HUES6 (cell line): ENCODE results near the gene ONECUT2.

Experiments used
- H3K27ac ChIP-seq: 2 replicates; pipeline ENCODE4 v1.7.0; 2013; ENCODE audit warnings: low read depth, mild to moderate bottlenecking, low read length, inconsistent platforms
- H3K27me3 ChIP-seq: 2 replicates; pipeline ENCODE4 v1.6.1; 2013; ENCODE audit warnings: low read length; ENCODE audit not compliant: control insufficient read depth, insufficient read depth
- H3K36me3 ChIP-seq: 2 replicates; pipeline ENCODE4 v1.6.1; 2013; ENCODE audit warnings: low read length; ENCODE audit not compliant: control insufficient read depth, insufficient read depth
- H3K4me1 ChIP-seq: 2 replicates; pipeline ENCODE4 v1.6.1; 2013; ENCODE audit warnings: low read length; ENCODE audit not compliant: control insufficient read depth, insufficient read depth
- H3K4me3 ChIP-seq: 2 replicates; pipeline ENCODE4 v1.5.1; 2013; ENCODE audit warnings: low read depth, low read length
- H3K9ac ChIP-seq: one replicate; pipeline ENCODE4 v1.6.1; 2013; ENCODE audit warnings: mild to moderate bottlenecking, low read length
- H3K9me3 ChIP-seq: 2 replicates; pipeline ENCODE4 v1.6.1; 2013; ENCODE audit warnings: low read depth, low read length; ENCODE audit not compliant: control insufficient read depth, insufficient read depth

The ONECUT2 gene

GRCh38 chr18:57439609-57439968 lies 4.4 kb downstream of the ONECUT2 start:
- H3K9ac ChIP-seq: no peak overlapping the region
- H3K4me1 ChIP-seq: peaks cover 41% of the 10 kb centered on the region
- H3K27ac ChIP-seq: no peak overlapping the region
- peaks cover 95% of the 10 kb centered on the region for H3K27me3 ChIP-seq
- peak overlapping the region; percentile 70 for H3K4me3 ChIP-seq
- H3K36me3 ChIP-seq: no peaks in the 10 kb centered on the region
- no peaks in the 10 kb centered on the region for H3K9me3 ChIP-seq

- H3K9me3 ChIP-seq: no peaks in the 10 kb centered on the region
- peak overlapping the region; percentile 70 for H3K4me3 ChIP-seq
- no peaks in the 10 kb centered on the region for H3K36me3 ChIP-seq
- no peak overlapping the region for H3K9ac ChIP-seq
- H3K27ac ChIP-seq: no peak overlapping the region
- peaks cover 95% of the 10 kb centered on the region for H3K27me3 ChIP-seq
- peaks cover 41% of the 10 kb centered on the region for H3K4me1 ChIP-seq
Measured at GRCh38 chr18:57439985-57440330, 4.8 kb downstream of the ONECUT2 start.

GRCh38 chr18:57440331-57441070 lies 5.3 kb downstream of the ONECUT2 start:
- Histone ChIP-seq H3K4me1 (peaks cover 41% of the 10 kb centered on the region), H3K27ac (no peak overlapping the region), H3K27me3 (peaks cover 98% of the 10 kb centered on the region), H3K9ac (no peak overlapping the region), H3K4me3 (peak overlapping the region; percentile 70), H3K36me3 (no peaks in the 10 kb centered on the region), H3K9me3 (no peaks in the 10 kb centered on the region)

- H3K9me3 ChIP-seq: no peaks in the 10 kb centered on the region
- H3K36me3 ChIP-seq: no peaks in the 10 kb centered on the region
- no peak overlapping the region for H3K9ac ChIP-seq
- H3K4me3 ChIP-seq: peak overlapping the region; percentile 70
- peaks cover 38% of the 10 kb centered on the region for H3K4me1 ChIP-seq
- H3K27me3 ChIP-seq: peaks cover 100% of the 10 kb centered on the region
- H3K27ac ChIP-seq: no peak overlapping the region
Measured at GRCh38 chr18:57441071-57441794, 6.1 kb downstream of the ONECUT2 start.

GRCh38 chr18:57443247-57443646 lies 8.1 kb downstream of the ONECUT2 start:
- Histone ChIP-seq H3K27me3 (peaks cover 84% of the 10 kb centered on the region), H3K9ac (no peak overlapping the region), H3K27ac (no peak overlapping the region), H3K4me3 (no peak overlapping the region), H3K36me3 (no peaks in the 10 kb centered on the region), H3K4me1 (peaks cover 22% of the 10 kb centered on the region), H3K9me3 (no peaks in the 10 kb centered on the region)

GRCh38 chr18:57443702-57444101 lies 8.5 kb downstream of the ONECUT2 start:
- Histone ChIP-seq H3K4me3 (no peak overlapping the region), H3K27me3 (peaks cover 84% of the 10 kb centered on the region), H3K4me1 (peaks cover 18% of the 10 kb centered on the region), H3K27ac (no peak overlapping the region), H3K9me3 (no peaks in the 10 kb centered on the region), H3K36me3 (no peaks in the 10 kb centered on the region), H3K9ac (no peak overlapping the region)

- Histone ChIP-seq H3K27me3 (peaks cover 82% of the 10 kb centered on the region), H3K36me3 (no peaks in the 10 kb centered on the region), H3K27ac (no peak overlapping the region)
Measured at GRCh38 chr18:57444301-57444759, 9.2 kb downstream of the ONECUT2 start.

GRCh38 chr18:57445488-57446319 lies 10.5 kb downstream of the ONECUT2 start:
- Histone ChIP-seq H3K36me3 (no peaks in the 10 kb centered on the region), H3K27ac (no peak overlapping the region), H3K4me3 (no peak overlapping the region), H3K9me3 (no peaks in the 10 kb centered on the region), H3K27me3 (peaks cover 68% of the 10 kb centered on the region), H3K9ac (no peak overlapping the region), H3K4me1 (peaks cover 1% of the 10 kb centered on the region)

More at GRCh38 chr18:57444301-57444759, 9.2 kb downstream of the ONECUT2 start:
- H3K4me1 ChIP-seq: peaks cover 11% of the 10 kb centered on the region
- H3K4me3 ChIP-seq: no peak overlapping the region
- H3K9me3 ChIP-seq: no peaks in the 10 kb centered on the region
- H3K9ac ChIP-seq: no peak overlapping the region

GRCh38 chr18:57446322-57446721 lies 11.1 kb downstream of the ONECUT2 start:
- Histone ChIP-seq H3K9ac (no peak overlapping the region), H3K4me1 (no peaks in the 10 kb centered on the region), H3K4me3 (no peak overlapping the region), H3K36me3 (no peaks in the 10 kb centered on the region), H3K27me3 (peaks cover 64% of the 10 kb centered on the region), H3K27ac (no peak overlapping the region), H3K9me3 (no peaks in the 10 kb centered on the region)

- Histone ChIP-seq H3K27ac (no peak overlapping the region), H3K9ac (no peak overlapping the region), H3K27me3 (peaks cover 57% of the 10 kb centered on the region), H3K4me3 (no peak overlapping the region), H3K9me3 (no peaks in the 10 kb centered on the region), H3K4me1 (no peaks in the 10 kb centered on the region), H3K36me3 (no peaks in the 10 kb centered on the region)
Measured at GRCh38 chr18:57447154-57447621, 12.0 kb downstream of the ONECUT2 start.
